ENCODE results near the gene AMOT.

The AMOT gene

GRCh38 chrX:112841820-112842157 is 1.2 kb upstream of the AMOT start:
- TF ChIP-seq SPI1 (IDR thresholded peaks at IDR 0.05; ENCODE audit: low read depth, low read length), result no peak
- TF ChIP-seq TAF1 (IDR thresholded peaks at IDR 0.05; ENCODE audit: low read depth, low read length), result no peak
- no peak for TF ChIP-seq POU2F2 (IDR thresholded peaks at IDR 0.05; ENCODE audit: low read depth, low read length)
- no peak for TF ChIP-seq PAX5 (IDR thresholded peaks at IDR 0.05; ENCODE audit: insufficient read depth, low read length, severe bottlenecking)
- no peak for TF ChIP-seq POLR2A (IDR thresholded peaks at IDR 0.05; ENCODE audit: low read depth, low read length)
- TF ChIP-seq POLR2AphosphoS5 (IDR thresholded peaks at IDR 0.05; ENCODE audit: low read depth, low read length), result no peak
- DNase-seq (ENCODE audit: insufficient read length, low spot score) (no peak), FAIRE-seq (peak; percentile 43)

- TF ChIP-seq SPI1 (IDR thresholded peaks at IDR 0.05; ENCODE audit: low read depth, low read length) (no peak), POU2F2 (IDR thresholded peaks at IDR 0.05; ENCODE audit: low read depth, low read length) (no peak), POLR2A (IDR thresholded peaks at IDR 0.05; ENCODE audit: low read depth, low read length) (no peak), PAX5 (IDR thresholded peaks at IDR 0.05; ENCODE audit: insufficient read depth, low read length, severe bottlenecking) (no peak), POLR2AphosphoS5 (IDR thresholded peaks at IDR 0.05; ENCODE audit: low read depth, low read length) (no peak)
- FAIRE-seq (peak; percentile 79), DNase-seq (ENCODE audit: insufficient read length, low spot score) (peak; percentile 43)
Observed at GRCh38 chrX:112841114-112841819, 636 bp upstream of the AMOT start.

DNA sequence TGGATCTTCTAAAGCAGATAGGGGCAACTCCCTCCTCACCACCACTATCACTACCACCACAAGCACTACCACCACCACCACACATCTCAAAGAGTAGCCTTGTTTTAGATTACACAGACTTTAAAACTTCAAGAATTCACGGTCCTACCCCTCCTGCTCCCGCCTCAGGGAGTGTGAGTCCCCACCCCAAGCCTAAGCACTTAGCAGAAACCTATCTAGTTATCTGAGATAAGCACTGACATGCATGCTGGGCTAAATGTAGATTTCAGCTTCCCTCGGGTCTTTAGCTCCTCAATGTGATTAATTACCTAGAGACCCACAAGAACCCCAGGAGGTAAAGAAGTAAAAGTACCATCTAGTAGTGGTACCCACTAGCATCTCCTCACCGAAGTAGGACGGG is 775 bp downstream of the AMOT start:
- FAIRE-seq (no peak), DNase-seq (ENCODE audit: insufficient read length, low spot score) (no peak)
- TF ChIP-seq SPI1 (IDR thresholded peaks at IDR 0.05; ENCODE audit: low read depth, low read length) (no peak), POLR2AphosphoS5 (IDR thresholded peaks at IDR 0.05; ENCODE audit: low read depth, low read length) (no peak), PAX5 (IDR thresholded peaks at IDR 0.05; ENCODE audit: insufficient read depth, low read length, severe bottlenecking) (no peak), POLR2A (IDR thresholded peaks at IDR 0.05; ENCODE audit: low read depth, low read length) (no peak), POU2F2 (IDR thresholded peaks at IDR 0.05; ENCODE audit: low read depth, low read length) (no peak), TAF1 (IDR thresholded peaks at IDR 0.05; ENCODE audit: low read depth, low read length) (no peak)

- TF ChIP-seq PAX5 (IDR thresholded peaks at IDR 0.05; ENCODE audit: insufficient read depth, low read length, severe bottlenecking), result no peak
- FAIRE-seq (no peak), DNase-seq (ENCODE audit: insufficient read length, low spot score) (no peak)
Observed at GRCh38 chrX:112837531-112837930, 3.1 kb downstream of the AMOT start.

- DNase-seq (ENCODE audit: insufficient read length, low spot score), result no peak
- no peak for FAIRE-seq
- no peak for TF ChIP-seq POLR2AphosphoS5 (IDR thresholded peaks at IDR 0.05; ENCODE audit: low read depth, low read length)
Observed at GRCh38 chrX:112835019-112835418, 5.6 kb downstream of the AMOT start.

- TF ChIP-seq SPI1 (IDR thresholded peaks at IDR 0.05; ENCODE audit: low read depth, low read length) (no peak), POU2F2 (IDR thresholded peaks at IDR 0.05; ENCODE audit: low read depth, low read length) (no peak)
- no peak for FAIRE-seq
- no peak for DNase-seq (ENCODE audit: insufficient read length, low spot score)
Observed at GRCh38 chrX:112834031-112834845, 6.4 kb downstream of the AMOT start.

GRCh38 chrX:112832481-112833095 is 8.0 kb downstream of the AMOT start:
- FAIRE-seq, result peak; percentile 74
- no peak for DNase-seq (ENCODE audit: insufficient read length, low spot score)
- TF ChIP-seq SPI1 (IDR thresholded peaks at IDR 0.05; ENCODE audit: low read depth, low read length) (no peak), POLR2A (IDR thresholded peaks at IDR 0.05; ENCODE audit: low read depth, low read length) (no peak), POLR2AphosphoS5 (IDR thresholded peaks at IDR 0.05; ENCODE audit: low read depth, low read length) (no peak), PAX5 (IDR thresholded peaks at IDR 0.05; ENCODE audit: insufficient read depth, low read length, severe bottlenecking) (no peak), TAF1 (IDR thresholded peaks at IDR 0.05; ENCODE audit: low read depth, low read length) (no peak), POU2F2 (IDR thresholded peaks at IDR 0.05; ENCODE audit: low read depth, low read length) (no peak)

GRCh38 chrX:112830540-112830939 is 10.1 kb downstream of the AMOT start:
- DNase-seq (ENCODE audit: insufficient read length, low spot score), result no peak
- no peak for FAIRE-seq
- TF ChIP-seq PAX5 (IDR thresholded peaks at IDR 0.05; ENCODE audit: insufficient read depth, low read length, severe bottlenecking), result no peak
- no peak for TF ChIP-seq TAF1 (IDR thresholded peaks at IDR 0.05; ENCODE audit: low read depth, low read length)
- TF ChIP-seq POU2F2 (IDR thresholded peaks at IDR 0.05; ENCODE audit: low read depth, low read length), result no peak
- no peak for TF ChIP-seq SPI1 (IDR thresholded peaks at IDR 0.05; ENCODE audit: low read depth, low read length)
- TF ChIP-seq POLR2AphosphoS5 (IDR thresholded peaks at IDR 0.05; ENCODE audit: low read depth, low read length), result no peak
- TF ChIP-seq POLR2A (IDR thresholded peaks at IDR 0.05; ENCODE audit: low read depth, low read length), result no peak

- FAIRE-seq (peak; percentile 16), DNase-seq (ENCODE audit: insufficient read length, low spot score) (no peak)
- TF ChIP-seq POLR2A (IDR thresholded peaks at IDR 0.05; ENCODE audit: low read depth, low read length), result no peak
- no peak for TF ChIP-seq POU2F2 (IDR thresholded peaks at IDR 0.05; ENCODE audit: low read depth, low read length)
- no peak for TF ChIP-seq PAX5 (IDR thresholded peaks at IDR 0.05; ENCODE audit: insufficient read depth, low read length, severe bottlenecking)
- TF ChIP-seq TAF1 (IDR thresholded peaks at IDR 0.05; ENCODE audit: low read depth, low read length), result no peak
Observed at GRCh38 chrX:112827292-112827903, 13.2 kb downstream of the AMOT start.

GRCh38 chrX:112826023-112826422 is 14.6 kb downstream of the AMOT start:
- DNase-seq (ENCODE audit: insufficient read length, low spot score) (no peak), FAIRE-seq (no peak)
- no peak for TF ChIP-seq POLR2A (IDR thresholded peaks at IDR 0.05; ENCODE audit: low read depth, low read length)
- no peak for TF ChIP-seq PAX5 (IDR thresholded peaks at IDR 0.05; ENCODE audit: insufficient read depth, low read length, severe bottlenecking)
- TF ChIP-seq POLR2AphosphoS5 (IDR thresholded peaks at IDR 0.05; ENCODE audit: low read depth, low read length), result no peak
- no peak for TF ChIP-seq SPI1 (IDR thresholded peaks at IDR 0.05; ENCODE audit: low read depth, low read length)
- no peak for TF ChIP-seq POU2F2 (IDR thresholded peaks at IDR 0.05; ENCODE audit: low read depth, low read length)
- no peak for TF ChIP-seq TAF1 (IDR thresholded peaks at IDR 0.05; ENCODE audit: low read depth, low read length)
